HepG2 (cell line): ENCODE data around the gene KCNE2. TPM values are rescaled to one million over a fixed set of nuclear protein-coding genes. Genes with fewer than 3 reads are reported as not detected.

Experiments
- ATAC-seq: fragments of 200-7000 bp; cut with Tn5 transposase; 3 replicates; pipeline ENCODE4 v1.9.1; 2020; ENCODE audit warnings: mild to moderate bottlenecking, moderate library complexity
- BruUV-seq: library from RNA; stranded (reverse); fragments of 400-500 nt; replicated peaks from 2 replicates; lab custom pipeline; 2021; lab: Mats Ljungman, UMichigan
- CTCF ChIA-PET: fragments of 300-600 bp; formaldehyde crosslinking; extraction: SDS; loops from one replicate; lab custom pipeline; 2021; ENCODE audit warnings: low total read pairs, inconsistent platforms, low intra/inter-chr PET ratio; lab: Yijun Ruan, JAX
- POLR2A ChIA-PET: fragments of 350-600 bp; sonication (Branson Sonifier 250); formaldehyde crosslinking; loops from one replicate; lab custom pipeline; 2020; ENCODE audit warnings: antibody characterized with exemption, inconsistent platforms; lab: Yijun Ruan, JAX
- DNase-seq: peaks from one replicate; pipeline ENCODE4 v3.0.0-alpha.2; 2015; ENCODE audit warnings: low spot score
- FAIRE-seq: peaks from 3 replicates; lab custom pipeline; 2011; peaks lifted over from hg19 to GRCh38; lab: Jason Lieb, UNC
- H2AFZ ChIP-seq: one replicate; pipeline ENCODE4 v1.6.1; 2011; ENCODE audit warnings: low read length, inconsistent platforms
- H3K27ac ChIP-seq: fragments of 300-600 bp; 3 replicates; pipeline ENCODE4 v1.8.0; 2011; ENCODE audit warnings: mixed run types, mild to moderate bottlenecking, mixed read lengths, low read length, inconsistent platforms; ENCODE audit not compliant: insufficient read depth; ENCODE audit errors: extremely low read length
- H3K27me3 ChIP-seq, 2 experiments: fragments of 200-600 bp in 1 of 2; 2 replicates in 1 of 2; 3 replicates in 1 of 2; pipeline versions ENCODE4 v1.6.0 to v1.8.0; 2011; ENCODE audit warnings: low read length in 2 of 2, mild to moderate bottlenecking in 2 of 2, moderate library complexity in 2 of 2, inconsistent platforms in 1 of 2; ENCODE audit not compliant: insufficient read depth in 2 of 2, control insufficient read depth in 1 of 2
- H3K36me3 ChIP-seq, 2 experiments: fragments of 200-600 bp in 1 of 2; replicated peaks in 1 of 2; 2 replicates in 1 of 2; 3 replicates in 1 of 2; pipeline versions ENCODE4 v1.5.1 to v1.8.0; 2011; ENCODE audit warnings: low read length in 2 of 2, inconsistent platforms in 1 of 2; ENCODE audit not compliant: insufficient read depth in 2 of 2, control insufficient read depth in 1 of 2
- H3K4me1 ChIP-seq: 2 replicates; pipeline ENCODE4 v1.5.1; 2012; ENCODE audit warnings: low read length, inconsistent platforms; ENCODE audit not compliant: insufficient read depth
- H3K4me2 ChIP-seq: 2 replicates; pipeline ENCODE4 v1.6.0; 2011; ENCODE audit warnings: low read depth, low read length, inconsistent platforms
- H3K4me3 ChIP-seq, 3 experiments: fragments of 200-600 bp in 1 of 3; sonication (generic), shearing (Covaris generic) in 1 of 3; replicated peaks in 1 of 3; 2 replicates each; pipeline ENCODE4 v1.5.1; 2011 to 2016; ENCODE audit warnings: low read length in 3 of 3, inconsistent platforms in 2 of 3, low read depth in 2 of 3, mild to moderate bottlenecking in 2 of 3, control low read depth in 1 of 3, mixed read lengths in 1 of 3; ENCODE audit not compliant: insufficient read depth in 1 of 3
- H3K79me2 ChIP-seq: one replicate; pipeline ENCODE4 v1.6.1; 2011; ENCODE audit warnings: low read length, inconsistent platforms; ENCODE audit not compliant: insufficient read depth
- H3K9ac ChIP-seq: 2 replicates; pipeline ENCODE4 v1.6.0; 2011; ENCODE audit warnings: mild to moderate bottlenecking, low read depth, low read length, inconsistent platforms; ENCODE audit not compliant: insufficient read depth
- H3K9me3 ChIP-seq: 2 replicates; pipeline ENCODE4 v1.5.1; 2012; ENCODE audit warnings: mild to moderate bottlenecking, low read length
- H4K20me1 ChIP-seq: 2 replicates; pipeline ENCODE4 v1.6.0; 2011; ENCODE audit warnings: inconsistent platforms, mild to moderate bottlenecking, low read length, moderate library complexity; ENCODE audit not compliant: insufficient read depth
- CREBL2 ChIP-seq: sonication (generic); formaldehyde crosslinking; IDR thresholded peaks from 2 replicates; pipeline ENCODE4 v1.8.1; 2023; ENCODE audit warnings: missing genetic modification reagents, mild to moderate bottlenecking, borderline replicate concordance
- DNMT3B ChIP-seq: conservative IDR thresholded peaks from 2 replicates; pipeline ENCODE4 v1.6.1; 2016; ENCODE audit warnings: missing biosample characterization, control low read depth
- HCFC1 ChIP-seq: fragments of 150-350 bp; IDR thresholded peaks from 2 replicates; pipeline ENCODE4 v1.6.1; 2014; ENCODE audit warnings: low read depth, low read length
- KLF6 ChIP-seq: IDR thresholded peaks from 2 replicates; pipeline ENCODE4 v1.8.0; 2016; ENCODE audit warnings: missing biosample characterization, missing genetic modification reagents
- MAX ChIP-seq: IDR thresholded peaks from 2 replicates; pipeline ENCODE4 v1.6.1; 2012; ENCODE audit warnings: inconsistent platforms
- MXI1 ChIP-seq: IDR thresholded peaks from 3 replicates; pipeline ENCODE4 v1.6.1; 2012; ENCODE audit warnings: low read depth, low read length, inconsistent platforms, borderline replicate concordance
- NRL ChIP-seq: sonication (generic); formaldehyde crosslinking; IDR thresholded peaks from 2 replicates; pipeline ENCODE4 v1.5.0; 2020; ENCODE audit warnings: missing genetic modification reagents, mild to moderate bottlenecking, moderate library complexity, borderline replicate concordance
- POLR2G ChIP-seq: fragments of 200-400 bp; formaldehyde crosslinking; IDR thresholded peaks from 2 replicates; pipeline ENCODE4 v1.6.1; 2018; ENCODE audit warnings: mild to moderate bottlenecking, low read depth, low read length, moderate library complexity
- RCOR2 ChIP-seq: IDR thresholded peaks from 2 replicates; pipeline ENCODE4 v1.6.1; 2016; ENCODE audit warnings: missing biosample characterization, missing genetic modification reagents
- RORA ChIP-seq: sonication (generic); formaldehyde crosslinking; IDR thresholded peaks from 2 replicates; pipeline ENCODE4 v1.5.0; 2020; ENCODE audit warnings: mild to moderate bottlenecking, missing genetic modification reagents, moderate library complexity
- SMAD9 ChIP-seq: sonication (generic); formaldehyde crosslinking; IDR thresholded peaks from 2 replicates; pipeline ENCODE4 v1.5.1; 2020; ENCODE audit warnings: mild to moderate bottlenecking, missing genetic modification reagents
- SOX13 ChIP-seq, 3 experiments: fragments of 450-650 bp in 1 of 3; sonication (generic) in 1 of 3; formaldehyde crosslinking in 1 of 3; IDR thresholded peaks in 2 of 3; conservative IDR thresholded peaks in 1 of 3; 2 replicates each; pipeline versions ENCODE4 v1.5.0 to v1.6.1; 2016 to 2020; ENCODE audit warnings: antibody characterized with exemption in 1 of 3, mild to moderate bottlenecking in 1 of 3, missing compliant biosample characterization in 1 of 3, missing genetic modification reagents in 1 of 3, moderate library complexity in 1 of 3
- WIZ ChIP-seq: sonication (generic); formaldehyde crosslinking; IDR thresholded peaks from 2 replicates; pipeline ENCODE4 v1.5.1; 2020; ENCODE audit warnings: mild to moderate bottlenecking, missing genetic modification reagents
- ZBTB38 ChIP-seq: sonication (generic); formaldehyde crosslinking; IDR thresholded peaks from 2 replicates; pipeline ENCODE4 v1.5.1; 2020; ENCODE audit warnings: mild to moderate bottlenecking, missing genetic modification reagents
- ZBTB46 ChIP-seq: sonication (generic); formaldehyde crosslinking; IDR thresholded peaks from 2 replicates; pipeline ENCODE4 v1.4.0; 2020; ENCODE audit warnings: mild to moderate bottlenecking, missing genetic modification reagents, borderline replicate concordance
- ZNF317 ChIP-seq: sonication (generic); formaldehyde crosslinking; IDR thresholded peaks from 2 replicates; pipeline ENCODE4 v1.5.0; 2020; ENCODE audit warnings: mild to moderate bottlenecking, missing genetic modification reagents
- ZNF484 ChIP-seq: sonication (generic); formaldehyde crosslinking; IDR thresholded peaks from 2 replicates; pipeline ENCODE4 v1.5.1; 2020; ENCODE audit warnings: mild to moderate bottlenecking, low read depth, missing genetic modification reagents, borderline replicate concordance
- ZNF530 ChIP-seq: sonication (generic); formaldehyde crosslinking; IDR thresholded peaks from 2 replicates; pipeline ENCODE4 v1.5.0; 2020; ENCODE audit warnings: low read depth, mild to moderate bottlenecking, missing genetic modification reagents
- ZNF564 ChIP-seq: sonication (generic); formaldehyde crosslinking; IDR thresholded peaks from 2 replicates; pipeline ENCODE4 v1.8.1; 2023; ENCODE audit warnings: mild to moderate bottlenecking, missing genetic modification reagents
- WGBS: methylation state at CpG from one replicate; pipeline ENCODE4 v1.1.6; 2017; ENCODE audit warnings: low lambda C conversion rate; 5-methylcytosine and 5-hydroxymethylcytosine counted together
- in situ Hi-C: cut with HindIII; loops from 2 replicates; pipeline ENCODE4 v1.10.0; 2017; ENCODE audit warnings: low pct_unique_long_range_greater_than_20kb; ENCODE audit not compliant: extremely low pct_ligation_motif_present
- intact Hi-C: fragments of 100-400 bp; cut with micrococcal nuclease; formaldehyde crosslinking; loops from one replicate; pipeline ENCODE4 v1.10.0; 2022; ENCODE audit not compliant: unreplicated experiment
- polyA plus RNA-seq, 8 experiments: library from polyadenylated mRNA; depleted of rRNA in 3 of 8; stranded (reverse) in 7 of 8; unstranded in 1 of 8; fragments of >200 nt; fragmentation: Illumina TruSeq in 4 of 8; extraction: Trizol in 4 of 8; gene quantifications; 2 replicates each; pipeline versions ENCODE4 v1.2.1 to v1.2.3, GENCODE V29; 2011 to 2016; ENCODE audit warnings: low read depth in 4 of 8, missing spikeins in 1 of 8, mixed read lengths in 1 of 8; ENCODE audit not compliant: insufficient read depth in 1 of 8
- total RNA-seq, 5 experiments: library from RNA; depleted of rRNA; stranded (reverse); fragments of >200 nt; fragmentation: Illumina TruSeq; extraction: Trizol; gene quantifications; 2 replicates each; pipeline ENCODE4 v1.2.3, GENCODE V29; 2016; ENCODE audit warnings: low read depth in 1 of 5
- TF ChIP-seq, protein P1 (sequence below): sonication (generic); formaldehyde crosslinking; IDR thresholded peaks from 2 replicates; pipeline ENCODE4 v1.4.0; 2020; ENCODE audit warnings: missing genetic modification reagents

The KCNE2 gene
- total and polyA plus RNA-seq, 2 of the 13 experiments (the other 11 are each of a cell fraction or from before 2014, with no cell fraction given) = not detected

- TF ChIP-seq CREBL2 (no peak), HCFC1 (no peak), SOX13 (IDR thresholded peaks at IDR 0.05) (no peak), SOX13 (CRISPR knock-in tag; conservative IDR thresholded peaks at IDR 0.05 in 1 of 2, IDR thresholded peaks at IDR 0.05 in 1 of 2) (no peak), WIZ (CRISPR knock-in tag) (no peak), KLF6 (CRISPR knock-in tag) (no peak), ZNF530 (CRISPR knock-in tag) (no peak), MAX (no peak), ZNF484 (no peak), RORA (CRISPR knock-in tag) (no peak)
Measured at GRCh38 chr21:34344584-34344983, 19.2 kb upstream of the KCNE2 start (continued).

DNA sequence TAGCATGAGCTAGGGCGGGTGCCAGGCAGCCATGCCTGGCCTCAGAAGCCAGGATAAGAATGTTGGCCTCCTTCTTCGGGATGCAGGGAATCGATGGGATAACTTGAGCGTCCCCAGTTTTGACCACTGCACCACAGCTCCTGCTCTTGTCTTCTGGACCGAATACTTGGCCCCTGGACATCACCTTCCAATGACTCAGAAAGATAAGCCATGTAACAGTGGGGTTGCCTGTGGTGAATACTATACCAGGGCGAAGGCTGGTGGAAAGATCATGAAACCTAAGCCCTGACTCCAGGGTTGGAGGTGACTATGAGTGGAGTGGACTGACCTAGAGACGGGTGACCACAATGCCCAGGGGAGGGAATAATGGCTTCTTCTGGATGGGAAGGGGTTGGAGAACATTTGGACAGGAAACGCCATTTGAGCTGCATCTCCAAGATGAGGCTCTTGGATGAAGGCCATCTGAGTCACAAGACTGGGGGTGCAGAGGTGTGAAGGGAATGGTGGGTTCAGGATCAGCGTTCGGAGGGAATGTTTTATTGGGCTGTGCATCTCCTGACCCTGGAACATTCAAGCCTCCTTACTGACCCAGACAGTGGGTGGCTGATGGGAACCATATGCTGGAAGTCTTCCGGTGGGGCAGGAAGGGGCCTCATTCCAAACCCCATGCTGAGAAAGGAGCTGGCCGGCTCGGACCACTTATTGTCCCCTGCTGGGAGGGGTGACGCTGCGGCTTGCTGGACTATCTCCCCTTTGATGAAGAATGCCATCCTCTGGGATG, 18.5 kb upstream of the KCNE2 start:
- no peak overlapping the region for H3K9ac ChIP-seq
- peaks cover 13% of the 10 kb centered on the region for H3K4me1 ChIP-seq
- H3K27me3 ChIP-seq = peaks cover 3 to 44% of the 10 kb centered on the region in 2 experiments; a peak in 3 of 5 replicates
- ChIA-PET CTCF (interaction anchor here (4.9 kb wide), 1 partner anchor 421 kb away, joined by 35 read pairs; no protein-coding TSS in a partner anchor), POLR2A (no interaction called here)
- 40% methylated on average over 8 of the region's 15 CpGs for WGBS
- H2AFZ ChIP-seq = no peak overlapping the region
- no TSS peak for BruUV-seq
- H3K9me3 ChIP-seq = no peaks in the 10 kb centered on the region
- H3K27ac ChIP-seq = no peak overlapping the region
- H4K20me1 ChIP-seq = no peaks in the 10 kb centered on the region
- ATAC-seq = no peak
- H3K4me2 ChIP-seq = no peak overlapping the region
- H3K36me3 ChIP-seq = no peaks in the 10 kb centered on the region
- H3K79me2 ChIP-seq = no peaks in the 10 kb centered on the region
- intact Hi-C loops (no loop called here), in situ Hi-C loops (no loop called here)
- no peak for FAIRE-seq
- H3K4me3 ChIP-seq = no peak overlapping the region
- DNase-seq = no peak
- TF ChIP-seq, protein P1, sequence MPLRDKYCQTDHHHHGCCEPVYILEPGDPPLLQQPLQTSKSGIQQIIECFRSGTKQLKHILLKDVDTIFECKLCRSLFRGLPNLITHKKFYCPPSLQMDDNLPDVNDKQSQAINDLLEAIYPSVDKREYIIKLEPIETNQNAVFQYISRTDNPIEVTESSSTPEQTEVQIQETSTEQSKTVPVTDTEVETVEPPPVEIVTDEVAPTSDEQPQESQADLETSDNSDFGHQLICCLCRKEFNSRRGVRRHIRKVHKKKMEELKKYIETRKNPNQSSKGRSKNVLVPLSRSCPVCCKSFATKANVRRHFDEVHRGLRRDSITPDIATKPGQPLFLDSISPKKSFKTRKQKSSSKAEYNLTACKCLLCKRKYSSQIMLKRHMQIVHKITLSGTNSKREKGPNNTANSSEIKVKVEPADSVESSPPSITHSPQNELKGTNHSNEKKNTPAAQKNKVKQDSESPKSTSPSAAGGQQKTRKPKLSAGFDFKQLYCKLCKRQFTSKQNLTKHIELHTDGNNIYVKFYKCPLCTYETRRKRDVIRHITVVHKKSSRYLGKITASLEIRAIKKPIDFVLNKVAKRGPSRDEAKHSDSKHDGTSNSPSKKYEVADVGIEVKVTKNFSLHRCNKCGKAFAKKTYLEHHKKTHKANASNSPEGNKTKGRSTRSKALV = no peak
- TF ChIP-seq SMAD9 (CRISPR knock-in tag) (no peak), RCOR2 (no peak), ZBTB46 (CRISPR knock-in tag) (no peak), ZNF317 (no peak), ZBTB38 (CRISPR knock-in tag) (no peak), ZNF564 (CRISPR knock-in tag) (no peak), NRL (no peak), POLR2G (no peak), MXI1 (no peak), DNMT3B (CRISPR knock-in tag) (no peak)
